HL-60 (cell line): Measurements from ENCODE around the gene MTCL1.

Experiments used
- DNase-seq, 2 experiments: peaks; one replicate each; pipeline ENCODE4 v3.0.0-alpha.2; 2010 to 2020; ENCODE audit warnings: low read depth in 1 of 2, low spot score in 1 of 2
- H3K27ac ChIP-seq: fragments of 250-450 bp; sonication (Bioruptor Pico); replicated peaks from 2 replicates; pipeline ENCODE4 v1.5.1; 2020; ENCODE audit warnings: mild to moderate bottlenecking, moderate library complexity
- H3K27me3 ChIP-seq: fragments of 250-450 bp; sonication (Bioruptor Pico); 2 replicates; pipeline ENCODE4 v1.5.1; 2021; ENCODE audit warnings: mild to moderate bottlenecking, moderate library complexity; ENCODE audit not compliant: insufficient read depth, poor library complexity, severe bottlenecking
- H3K4me3 ChIP-seq: replicated peaks from 2 replicates; pipeline ENCODE4 v1.5.1; 2011; ENCODE audit warnings: mild to moderate bottlenecking, control low read depth, low read length; ENCODE audit not compliant: insufficient read depth
- CTCF ChIP-seq: IDR thresholded peaks from one replicate; pipeline ENCODE4 v1.5.1; 2011; ENCODE audit warnings: low read length, control low read depth, inconsistent platforms; ENCODE audit not compliant: insufficient read depth
- GABPA ChIP-seq: IDR thresholded peaks from 2 replicates; pipeline ENCODE4 v1.6.1; 2012; ENCODE audit warnings: low read depth
- POLR2AphosphoS5 ChIP-seq: IDR thresholded peaks from 2 replicates; pipeline ENCODE4 v1.6.1; 2012; ENCODE audit warnings: low read depth
- REST ChIP-seq: IDR thresholded peaks from 2 replicates; pipeline ENCODE4 v1.6.1; 2012; ENCODE audit warnings: low read depth; ENCODE audit not compliant: insufficient replicate concordance
- SPI1 ChIP-seq: IDR thresholded peaks from 2 replicates; pipeline ENCODE4 v1.6.1; 2012; ENCODE audit warnings: low read depth, mild to moderate bottlenecking, borderline replicate concordance

MTCL1 gene

DNA sequence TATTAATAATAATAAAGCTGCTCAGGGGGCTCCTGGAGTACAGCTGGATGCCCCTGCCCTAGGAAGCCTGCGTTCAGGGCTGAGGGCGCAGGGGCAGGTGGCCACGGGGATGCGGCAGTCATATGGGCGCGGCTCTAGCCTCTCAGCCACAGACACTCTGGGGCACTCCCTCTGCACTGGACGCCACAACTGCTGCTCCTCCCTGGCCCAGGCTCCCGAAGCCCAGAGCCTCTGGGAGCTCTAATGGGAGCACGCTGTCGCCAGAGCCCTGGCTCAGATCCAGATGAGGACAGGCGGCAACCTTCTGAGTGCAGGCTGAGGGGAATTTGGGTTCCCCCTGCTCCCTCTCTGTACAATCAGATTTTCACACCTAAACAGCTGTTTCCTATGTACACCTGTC is 93.6 kb downstream of the MTCL1 start:
- H3K27ac ChIP-seq: no peak overlapping the region
- no peak overlapping the region for H3K4me3 ChIP-seq
- H3K27me3 ChIP-seq: peaks cover 36% of the 10 kb centered on the region
- DNase-seq: no peak
- no peak for TF ChIP-seq GABPA
- no peak for TF ChIP-seq REST
- no peak for TF ChIP-seq SPI1
- no peak for TF ChIP-seq POLR2AphosphoS5
- TF ChIP-seq CTCF: no peak

- H3K4me3 ChIP-seq: no peak overlapping the region
- H3K27ac ChIP-seq: no peak overlapping the region
- no peak for DNase-seq
- peaks cover 33% of the 10 kb centered on the region for H3K27me3 ChIP-seq
- TF ChIP-seq SPI1: no peak
- no peak for TF ChIP-seq GABPA
- TF ChIP-seq REST: no peak
- TF ChIP-seq POLR2AphosphoS5: no peak
- TF ChIP-seq CTCF: no peak
Measured at GRCh38 chr18:8799596-8800441, 94.5 kb downstream of the MTCL1 start.

- H3K4me3 ChIP-seq: no peak overlapping the region
- no peak overlapping the region for H3K27ac ChIP-seq
- TF ChIP-seq SPI1: no peak
- TF ChIP-seq REST: no peak
- no peak for TF ChIP-seq GABPA
- TF ChIP-seq CTCF: no peak
- TF ChIP-seq POLR2AphosphoS5: no peak
- no peak for DNase-seq
- peaks cover 29% of the 10 kb centered on the region for H3K27me3 ChIP-seq
Measured at GRCh38 chr18:8800445-8800844, 95.1 kb downstream of the MTCL1 start.
